Prostate gland (tissue), 2 donors: ENCODE measurements around the gene KRTAP10-9. TPM values are rescaled to one million over a fixed set of nuclear protein-coding genes. Genes with fewer than 3 reads are reported as not detected.
"Not testable (repeated sequence)": the region's sequence is repeated elsewhere in the genome, so short reads cannot be mapped to it uniquely, and the experiment has no call there.

Experiments used
- DNase-seq: peaks from one replicate; pipeline ENCODE4 v3.0.0-alpha.2; 2019; ENCODE audit warnings: low spot score
- H3K27ac ChIP-seq, 2 donors: fragments of 200-600 bp; sonication (generic); 2 replicates each; pipeline ENCODE4 v1.5.1; 2017 to 2019
- H3K27me3 ChIP-seq: fragments of 200-600 bp; sonication (generic); replicated peaks from 2 replicates; pipeline ENCODE4 v1.5.1; 2019; ENCODE audit not compliant: insufficient read depth
- H3K36me3 ChIP-seq, 2 donors: fragments of 200-600 bp; sonication (generic); 1 replicate in 1 of 2; 2 replicates in 1 of 2; pipeline versions ENCODE4 v1.5.1 to v1.8.1; 2017 to 2019
- H3K4me1 ChIP-seq: fragments of 200-600 bp; sonication (generic); replicated peaks from 2 replicates; pipeline ENCODE4 v1.5.1; 2019
- H3K4me3 ChIP-seq, 2 donors: fragments of 200-600 bp; sonication (generic); 2 replicates each; pipeline ENCODE4 v1.5.1; 2017 to 2019
- H3K9me3 ChIP-seq: fragments of 200-600 bp; sonication (generic); 2 replicates; pipeline ENCODE4 v1.5.1; 2017
- CTCF ChIP-seq, 4 experiments: fragments of 200-600 bp in 2 of 4; fragments of 450-650 bp in 2 of 4; sonication (generic) in 2 of 4; IDR thresholded peaks; 1 replicate in 3 of 4; 2 replicates in 1 of 4; pipeline ENCODE4 v1.5.1; 2016 to 2019; ENCODE audit warnings: antibody characterized with exemption in 4 of 4, mild to moderate bottlenecking in 2 of 4, moderate library complexity in 2 of 4
- POLR2A ChIP-seq: fragments of 450-650 bp; IDR thresholded peaks from one replicate; pipeline ENCODE4 v1.6.1; 2016; ENCODE audit warnings: antibody characterized with exemption, mild to moderate bottlenecking
- POLR2AphosphoS5 ChIP-seq: sonication (generic); formaldehyde crosslinking; IDR thresholded peaks from one replicate; pipeline ENCODE4 v1.6.1; 2017; ENCODE audit warnings: antibody characterized with exemption
- WGBS: methylation state at CpG from one replicate; pipeline ENCODE4 v1.1.5; 2018; 5-methylcytosine and 5-hydroxymethylcytosine counted together
- intact Hi-C: fragments of 100-400 bp; cut with DNase I; formaldehyde crosslinking; loops from one replicate; pipeline ENCODE4 v1.14.2; 2022
- total RNA-seq, 2 donors: library from RNA; depleted of rRNA; stranded (reverse); fragments of >200 nt; gene quantifications; one replicate each; pipeline ENCODE4 v1.1.0, GENCODE V29; 2016

KRTAP10-9 gene
- total RNA-seq, 2 donors from 2014 or later = not detected

GRCh38 chr21:44589094-44589493 is 37.8 kb upstream of the KRTAP10-9 start:
- Histone ChIP-seq H3K27me3 (no peaks in the 10 kb centered on the region), H3K4me1 (no peaks in the 10 kb centered on the region), H3K27ac (no peak overlapping the region), H3K4me3 (no peak overlapping the region), H3K9me3 (no peaks in the 10 kb centered on the region), H3K36me3 (no peaks in the 10 kb centered on the region)
- no peak for TF ChIP-seq POLR2A
- TF ChIP-seq CTCF (IDR thresholded peaks at IDR 0.05) = no peak
- TF ChIP-seq POLR2AphosphoS5 = no peak
- 97% methylated on average over 2 of the region's 2 CpGs for WGBS
- no peak for DNase-seq
- intact Hi-C loops = no loop called here

- TF ChIP-seq CTCF (IDR thresholded peaks at IDR 0.05) (no peak), POLR2AphosphoS5 (no peak), POLR2A (no peak)
- no peaks in the 10 kb centered on the region for H3K36me3 ChIP-seq
- no peaks in the 10 kb centered on the region for H3K9me3 ChIP-seq
- intact Hi-C loops = no loop called here
- H3K4me1 ChIP-seq = no peaks in the 10 kb centered on the region
- no peak overlapping the region for H3K27ac ChIP-seq
- WGBS = 84% methylated on average over 24 of the region's 24 CpGs
- DNase-seq = no peak
- no peaks in the 10 kb centered on the region for H3K27me3 ChIP-seq
- H3K4me3 ChIP-seq = no peak overlapping the region
These were observed 37.1 kb upstream of the KRTAP10-9 start for GRCh38 chr21:44589586-44590305.

GRCh38 chr21:44590311-44590721 is 36.6 kb upstream of the KRTAP10-9 start:
- no peaks in the 10 kb centered on the region for H3K4me1 ChIP-seq
- 90% methylated on average over 9 of the region's 10 CpGs for WGBS
- no peak for TF ChIP-seq CTCF (IDR thresholded peaks at IDR 0.05)
- TF ChIP-seq POLR2AphosphoS5 = no peak
- H3K27me3 ChIP-seq = no peaks in the 10 kb centered on the region
- no peaks in the 10 kb centered on the region for H3K36me3 ChIP-seq
- no peak for DNase-seq
- no peaks in the 10 kb centered on the region for H3K9me3 ChIP-seq
- intact Hi-C loops = no loop called here
- no peak overlapping the region for H3K27ac ChIP-seq
- no peak overlapping the region for H3K4me3 ChIP-seq

- H3K36me3 ChIP-seq, H3K27me3 ChIP-seq, H3K27ac ChIP-seq, H3K4me1 ChIP-seq, DNase-seq, H3K4me3 ChIP-seq, H3K9me3 ChIP-seq, intact Hi-C loops: not testable (repeated sequence)
- WGBS = 59% methylated on average over 16 of the region's 19 CpGs
These were observed 35.7 kb upstream of the KRTAP10-9 start for GRCh38 chr21:44590897-44591800.

GRCh38 chr21:44591801-44592130 is 35.1 kb upstream of the KRTAP10-9 start:
- DNase-seq, intact Hi-C loops, H3K9me3 ChIP-seq, H3K4me3 ChIP-seq, H3K4me1 ChIP-seq, H3K27ac ChIP-seq, H3K27me3 ChIP-seq, H3K36me3 ChIP-seq: not testable (repeated sequence)
- 19% methylated on average over 3 of the region's 4 CpGs for WGBS
